IMR-90 (cell line): ENCODE measurements around the gene ADRA2C. TPM values are rescaled to one million over a fixed set of nuclear protein-coding genes. Genes with fewer than 3 reads are reported as not detected.

Experiments used
- ATAC-seq: fragments of 200-7000 bp; cut with Tn5 transposase; 2 replicates; pipeline ENCODE4 v1.9.1; 2020; ENCODE audit warnings: low read depth, mild to moderate bottlenecking, moderate library complexity
- BruUV-seq: library from RNA; stranded (reverse); fragments of 400-500 nt; replicated peaks from 2 replicates; lab custom pipeline; 2021; lab: Mats Ljungman, UMichigan
- CTCF ChIA-PET: fragments of 300-600 bp; formaldehyde crosslinking; extraction: SDS; loops from one replicate; lab custom pipeline; 2021; ENCODE audit warnings: antibody characterized with exemption; lab: Yijun Ruan, JAX
- POLR2A ChIA-PET: fragments of 300-600 bp; sonication (Branson Sonifier 250); formaldehyde crosslinking; loops from one replicate; lab custom pipeline; 2022; ENCODE audit warnings: antibody characterized with exemption; ENCODE audit not compliant: unreplicated experiment; lab: Charles Lee
- DNase-seq: peaks from one replicate; pipeline ENCODE4 v3.0.0; 2013
- H2AFZ ChIP-seq: replicated peaks from 2 replicates; pipeline ENCODE3; 2013; ENCODE audit warnings: low read length, mild to moderate bottlenecking; ENCODE audit not compliant: poor library complexity
- H2AK5ac ChIP-seq: 2 replicates; pipeline ENCODE4 v1.6.1; 2013; ENCODE audit warnings: low read depth, low read length, inconsistent platforms
- H2AK9ac ChIP-seq: replicated peaks from 2 replicates; pipeline ENCODE3; 2013; ENCODE audit warnings: mild to moderate bottlenecking, low read depth, low read length, moderate library complexity; ENCODE audit not compliant: poor library complexity
- H2BK120ac ChIP-seq: 2 replicates; pipeline ENCODE4 v1.6.1; 2013; ENCODE audit warnings: low read depth, low read length, inconsistent platforms
- H2BK15ac ChIP-seq: 3 replicates; pipeline ENCODE4 v1.6.1; 2013; ENCODE audit warnings: low read depth, low read length, inconsistent platforms
- H2BK20ac ChIP-seq: 2 replicates; pipeline ENCODE4 v1.6.1; 2013; ENCODE audit warnings: low read depth, mild to moderate bottlenecking, inconsistent platforms, low read length, moderate library complexity
- H2BK5ac ChIP-seq: 2 replicates; pipeline ENCODE4 v1.6.1; 2013; ENCODE audit warnings: mild to moderate bottlenecking, low read depth, low read length, inconsistent platforms; ENCODE audit not compliant: poor library complexity, severe bottlenecking
- H3K14ac ChIP-seq: replicated peaks from 2 replicates; pipeline ENCODE4 v1.6.1; 2013; ENCODE audit warnings: low read depth, low read length, inconsistent platforms
- H3K18ac ChIP-seq: 2 replicates; pipeline ENCODE4 v1.6.1; 2013; ENCODE audit warnings: low read depth, low read length, control low read depth
- H3K23ac ChIP-seq: 2 replicates; pipeline ENCODE4 v1.6.1; 2013; ENCODE audit warnings: low read depth, low read length, inconsistent platforms
- H3K27ac ChIP-seq: 2 replicates; pipeline ENCODE4 v1.5.1; 2013; ENCODE audit warnings: mild to moderate bottlenecking, control low read depth, low read length; ENCODE audit not compliant: insufficient read depth
- H3K27me3 ChIP-seq: 2 replicates; pipeline ENCODE4 v1.6.1; 2013; ENCODE audit warnings: low read length; ENCODE audit not compliant: control insufficient read depth, insufficient read depth
- H3K36me3 ChIP-seq: 2 replicates; pipeline ENCODE4 v1.6.1; 2013; ENCODE audit warnings: low read length, mixed read lengths; ENCODE audit not compliant: control insufficient read depth, insufficient read depth
- H3K4ac ChIP-seq: 2 replicates; pipeline ENCODE4 v1.6.1; 2013; ENCODE audit warnings: low read depth, low read length, inconsistent platforms
- H3K4me1 ChIP-seq: 2 replicates; pipeline ENCODE4 v1.6.1; 2013; ENCODE audit warnings: low read length, mixed read lengths; ENCODE audit not compliant: control insufficient read depth, insufficient read depth
- H3K4me2 ChIP-seq: 2 replicates; pipeline ENCODE4 v1.6.1; 2013; ENCODE audit warnings: low read depth, mild to moderate bottlenecking, control low read depth, low read length, moderate library complexity
- H3K4me3 ChIP-seq: 2 replicates; pipeline ENCODE4 v1.5.1; 2013; ENCODE audit warnings: low read depth, mild to moderate bottlenecking, control low read depth, low read length, moderate library complexity; ENCODE audit not compliant: insufficient read depth
- H3K56ac ChIP-seq: 2 replicates; pipeline ENCODE4 v1.6.1; 2013; ENCODE audit warnings: low read length, inconsistent platforms; ENCODE audit not compliant: insufficient read depth; ENCODE audit errors: extremely low read depth
- H3K79me1 ChIP-seq, 2 experiments: 2 replicates each; pipeline ENCODE4 v1.6.1; 2013; ENCODE audit warnings: low read length in 2 of 2, inconsistent platforms in 1 of 2, low read depth in 1 of 2
- H3K9ac ChIP-seq: 2 replicates; pipeline ENCODE4 v1.6.1; 2013; ENCODE audit warnings: low read depth, low read length, control low read depth
- H3K9me1 ChIP-seq: 2 replicates; pipeline ENCODE4 v1.6.1; 2013; ENCODE audit warnings: low read length, inconsistent platforms; ENCODE audit not compliant: insufficient read depth
- H3K9me3 ChIP-seq: 2 replicates; pipeline ENCODE4 v1.6.1; 2013; ENCODE audit warnings: low read length; ENCODE audit not compliant: control insufficient read depth, insufficient read depth
- H4K20me1 ChIP-seq: 2 replicates; pipeline ENCODE4 v1.6.1; 2013; ENCODE audit warnings: low read length, inconsistent platforms; ENCODE audit not compliant: insufficient read depth
- H4K5ac ChIP-seq: 2 replicates; pipeline ENCODE4 v1.6.1; 2013; ENCODE audit warnings: mild to moderate bottlenecking, low read depth, low read length, control low read depth
- H4K8ac ChIP-seq, 2 experiments: 2 replicates each; pipeline ENCODE4 v1.6.1; 2013; ENCODE audit warnings: low read depth in 2 of 2, low read length in 2 of 2, control low read depth in 1 of 2, inconsistent platforms in 1 of 2
- H4K91ac ChIP-seq: 2 replicates; pipeline ENCODE4 v1.6.1; 2013; ENCODE audit warnings: low read depth, low read length, inconsistent platforms; ENCODE audit not compliant: insufficient read depth
- BHLHE40 ChIP-seq: fragments of 150-350 bp; IDR thresholded peaks from 2 replicates; pipeline ENCODE4 v1.6.1; 2016; ENCODE audit warnings: mild to moderate bottlenecking, low read depth, low read length
- CEBPB ChIP-seq: IDR thresholded peaks from 2 replicates; pipeline ENCODE4 v1.6.1; 2012; ENCODE audit warnings: low read depth, low read length, improper control_type of control experiment
- ELK1 ChIP-seq: fragments of 150-350 bp; IDR thresholded peaks from 2 replicates; pipeline ENCODE4 v1.6.1; 2016; ENCODE audit warnings: low read depth, mild to moderate bottlenecking, low read length, moderate library complexity, borderline replicate concordance
- FOS ChIP-seq: fragments of 150-350 bp; IDR thresholded peaks from 2 replicates; pipeline ENCODE4 v1.6.1; 2016; ENCODE audit warnings: low read depth, low read length
- MAFK ChIP-seq: IDR thresholded peaks from 2 replicates; pipeline ENCODE4 v1.6.1; 2012; ENCODE audit warnings: low read depth, low read length, improper control_type of control experiment
- MXI1 ChIP-seq: IDR thresholded peaks from 2 replicates; pipeline ENCODE4 v1.6.1; 2012; ENCODE audit warnings: low read depth, mild to moderate bottlenecking, low read length, moderate library complexity, borderline replicate concordance
- NFE2L2 ChIP-seq: fragments of 150-350 bp; IDR thresholded peaks from 2 replicates; pipeline ENCODE4 v1.6.1; 2016; ENCODE audit warnings: low read depth, mild to moderate bottlenecking, low read length
- POLR2A ChIP-seq: IDR thresholded peaks from 2 replicates; pipeline ENCODE4 v1.6.1; 2012; ENCODE audit warnings: mild to moderate bottlenecking, low read depth, low read length
- RAD21 ChIP-seq: IDR thresholded peaks from 2 replicates; pipeline ENCODE4 v1.6.1; 2012; ENCODE audit warnings: low read length, improper control_type of control experiment
- RCOR1 ChIP-seq: IDR thresholded peaks from 2 replicates; pipeline ENCODE4 v1.6.1; 2012; ENCODE audit warnings: mild to moderate bottlenecking, low read length, improper control_type of control experiment; ENCODE audit not compliant: insufficient replicate concordance
- SMC3 ChIP-seq: fragments of 150-350 bp; IDR thresholded peaks from 2 replicates; pipeline ENCODE4 v1.6.1; 2016; ENCODE audit warnings: low read depth, mild to moderate bottlenecking, antibody characterized with exemption, low read length, moderate library complexity
- WGBS, 2 experiments: methylation state at CpG; one replicate each; pipeline versions ENCODE4 v1.1.5 to v1.1.7; 2013; ENCODE audit warnings: missing lambda C conversion rate in 2 of 2; ENCODE audit not compliant: insufficient read length in 1 of 2; ENCODE audit errors: extremely low coverage in 2 of 2; 5-methylcytosine and 5-hydroxymethylcytosine counted together
- dilution Hi-C: fragments of 300-500 bp; cut with HindIII; formaldehyde crosslinking; loops from one replicate; pipeline ENCODE4 v1.14.3; 2018; ENCODE audit warnings: low sequenced_read_pairs; ENCODE audit not compliant: unreplicated experiment
- in situ Hi-C: fragments of 300-500 bp; cut with MboI; formaldehyde crosslinking; loops from 3 replicates; pipeline ENCODE4 v1.14.3; 2019; ENCODE audit warnings: low sequenced_read_pairs, inconsistent platforms, mixed read lengths
- intact Hi-C: fragments of 100-400 bp; cut with micrococcal nuclease; formaldehyde crosslinking; loops from 2 replicates; pipeline ENCODE4 v1.10.0; 2022
- polyA plus RNA-seq, 3 experiments: library from polyadenylated mRNA; depleted of rRNA; stranded (reverse); fragments of >200 nt; gene quantifications; 2 replicates each; pipeline ENCODE4 v1.2.3, GENCODE V29; 2012; ENCODE audit warnings: low replicate concordance in 1 of 3
- total RNA-seq: library from RNA; depleted of rRNA; stranded (reverse); fragments of >200 nt; gene quantifications from 2 replicates; pipeline ENCODE4 v1.2.3, GENCODE V29; 2012

The ADRA2C gene
- total and polyA plus RNA-seq, 2 of the 4 experiments (the other 2 are of a cell fraction), result under 0.01 to 0.14 TPM

DNA sequence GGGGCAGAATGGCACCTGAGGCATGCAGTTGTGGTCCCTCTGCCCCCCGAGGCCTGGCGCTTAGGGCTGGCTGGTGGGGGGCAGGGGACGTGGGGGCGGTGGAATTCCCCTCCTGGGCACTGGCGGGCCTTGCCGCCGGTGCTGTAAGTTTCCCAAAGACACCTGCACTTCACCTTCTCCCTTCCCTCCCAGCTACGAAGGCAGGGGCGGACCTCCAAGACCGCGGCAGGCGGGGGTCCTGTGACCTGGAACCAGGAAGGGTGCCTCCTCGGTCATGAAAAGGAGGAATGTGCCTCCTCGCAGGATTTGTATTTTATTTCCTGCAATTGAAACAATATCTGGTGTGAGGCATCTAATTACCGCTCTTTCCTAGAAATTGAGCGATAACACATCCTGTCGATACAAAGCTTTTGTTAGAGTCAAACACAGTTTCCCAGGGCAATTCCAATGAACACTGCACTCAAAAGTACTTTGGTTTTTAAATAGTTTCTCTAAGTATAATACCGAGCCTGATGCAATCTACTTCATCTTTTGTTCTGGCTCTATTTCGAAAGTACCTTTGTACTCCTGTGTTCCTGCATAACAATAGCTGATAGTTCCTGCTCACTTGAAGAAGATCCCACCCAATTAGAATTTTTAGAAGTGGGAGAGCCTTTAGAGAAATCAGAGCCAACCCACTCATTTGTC is 12.3 kb upstream of the ADRA2C start:
- H4K20me1 ChIP-seq, result no peaks in the 10 kb centered on the region
- no peak overlapping the region for H3K14ac ChIP-seq
- H3K36me3 ChIP-seq, result no peaks in the 10 kb centered on the region
- H4K8ac ChIP-seq, result no peak overlapping the region
- WGBS, 2 experiments, result 33% methylated on average over 6 of the region's 19 CpGs; no CpG with 5 or more reads in 1 of the 2 experiments
- ATAC-seq, result no peak
- no peak overlapping the region for H2AFZ ChIP-seq
- H2BK15ac ChIP-seq, result no peak overlapping the region
- no peak overlapping the region for H3K4ac ChIP-seq
- no peak overlapping the region for H3K23ac ChIP-seq
- no peak overlapping the region for H4K91ac ChIP-seq
- intact Hi-C loops, result no loop called here
- H2AK9ac ChIP-seq, result no peak overlapping the region
- dilution Hi-C loops, result no loop called here
- no peaks in the 10 kb centered on the region for H3K9me1 ChIP-seq
- no peak overlapping the region for H2AK5ac ChIP-seq
- in situ Hi-C loops, result no loop called here
- H3K56ac ChIP-seq, result no peak overlapping the region
- no peaks in the 10 kb centered on the region for H3K4me1 ChIP-seq
- H2BK20ac ChIP-seq, result no peak overlapping the region
- no peak overlapping the region for H4K5ac ChIP-seq
- no peak overlapping the region for H2BK120ac ChIP-seq
- H3K18ac ChIP-seq, result no peak overlapping the region
- H3K9ac ChIP-seq, result no peak overlapping the region
- peaks cover 45% of the 10 kb centered on the region for H3K27me3 ChIP-seq
- no peaks in the 10 kb centered on the region for H3K9me3 ChIP-seq
- DNase-seq, result no peak
- H3K79me1 ChIP-seq, result no peaks in the 10 kb centered on the region
- no TSS peak for BruUV-seq
- no peak overlapping the region for H3K4me2 ChIP-seq
- no peak overlapping the region for H3K4me3 ChIP-seq
- TF ChIP-seq POLR2A (no peak), BHLHE40 (no peak), MXI1 (no peak), RCOR1 (no peak), NFE2L2 (no peak), CEBPB (no peak), RAD21 (no peak), FOS (no peak), MAFK (no peak), SMC3 (no peak), ELK1 (no peak)
- ChIA-PET CTCF (no interaction called here), POLR2A (no interaction called here)
- no peak overlapping the region for H3K27ac ChIP-seq
- no peak overlapping the region for H2BK5ac ChIP-seq
